HT-29 (cell line): ENCODE results near the gene MTARC2. TPM values are rescaled to one million over a fixed set of nuclear protein-coding genes. Genes with fewer than 3 reads are reported as not detected.

Source experiments
- DNase-seq: peaks from one replicate; pipeline ENCODE4 v3.0.0-alpha.2; 2015; ENCODE audit warnings: low spot score
- total RNA-seq: library from RNA; depleted of rRNA; stranded (reverse); fragments of >200 nt; shearing (Covaris generic); gene quantifications from 2 replicates; pipeline ENCODE4 v1.2.3, GENCODE V29; 2014

The MTARC2 gene
- total RNA-seq, 1 experiment from 2014 or later, result 6.6 TPM

GRCh38 chr1:220768126-220768601, 20.0 kb downstream of the MTARC2 start:
- DNase-seq, result no peak

GRCh38 chr1:220769205-220769604, 21.1 kb downstream of the MTARC2 start:
- DNase-seq, result no peak

DNA sequence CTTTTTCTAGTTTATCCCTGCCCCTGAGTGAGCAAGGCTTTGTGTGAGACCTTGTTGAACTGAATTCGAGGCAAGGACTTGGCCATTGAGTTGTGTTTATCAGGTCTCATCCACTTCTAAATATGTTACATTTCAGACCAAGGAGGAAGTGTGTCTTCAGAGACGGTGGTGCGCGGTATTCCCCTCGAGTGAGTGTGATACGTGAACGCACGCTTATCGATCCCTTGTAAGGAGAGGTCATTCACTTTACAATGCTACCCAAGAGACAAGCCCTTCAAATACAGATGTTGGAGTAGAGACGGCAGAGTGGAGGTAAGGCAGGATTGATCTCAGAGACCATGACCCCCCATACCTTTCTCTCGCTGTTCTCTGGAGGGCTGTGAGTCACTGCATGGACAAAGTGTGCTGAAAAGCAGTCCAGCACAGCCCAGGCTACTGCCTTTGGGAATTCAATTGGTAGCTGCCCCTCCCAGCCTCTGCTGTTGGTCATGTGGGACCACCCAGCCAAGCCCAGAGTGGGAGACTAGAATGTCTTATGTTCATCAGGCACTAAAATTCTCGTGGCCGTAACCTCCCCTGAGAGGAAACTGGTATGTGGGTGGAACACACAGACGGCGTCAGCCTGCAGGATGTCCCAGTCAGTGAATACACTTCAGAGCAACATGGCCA, 22.3 kb downstream of the MTARC2 start:
- DNase-seq, result no peak

- DNase-seq, result no peak
Measured at GRCh38 chr1:220772846-220773245, 24.7 kb downstream of the MTARC2 start.

GRCh38 chr1:220775240-220775853, 27.2 kb downstream of the MTARC2 start:
- peak; percentile 44 for DNase-seq

GRCh38 chr1:220776254-220776653, 28.1 kb downstream of the MTARC2 start:
- DNase-seq, result no peak

DNA sequence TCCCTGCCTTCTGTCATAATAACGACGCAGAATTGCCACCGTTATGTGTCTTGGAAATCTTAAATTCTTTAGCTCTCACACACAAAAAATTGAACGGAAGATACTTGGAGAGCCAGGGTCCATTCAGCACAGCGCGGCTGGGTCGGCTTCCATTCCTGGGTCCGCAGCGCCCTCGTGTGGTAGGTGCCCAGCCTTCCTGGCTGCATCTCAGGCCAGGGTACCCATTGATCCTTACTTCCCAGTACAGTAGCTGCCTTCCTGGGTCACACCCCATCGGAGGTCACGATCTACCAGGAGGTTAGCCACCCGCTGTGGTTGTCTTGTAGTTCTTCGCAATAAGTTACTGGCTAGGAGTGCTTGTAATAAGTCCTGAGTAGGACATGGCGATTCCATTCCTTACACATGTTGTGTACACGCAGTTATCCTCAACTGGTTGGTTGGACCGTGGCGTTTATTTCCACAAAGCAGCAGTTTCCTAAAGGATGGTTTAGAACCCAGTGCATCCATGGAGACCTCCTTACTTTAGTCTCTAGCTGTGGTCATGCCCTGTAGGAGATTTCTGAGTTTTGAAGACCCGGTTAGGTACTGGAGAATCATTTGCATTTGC, 28.7 kb downstream of the MTARC2 start:
- DNase-seq, result peak; percentile 85

DNA sequence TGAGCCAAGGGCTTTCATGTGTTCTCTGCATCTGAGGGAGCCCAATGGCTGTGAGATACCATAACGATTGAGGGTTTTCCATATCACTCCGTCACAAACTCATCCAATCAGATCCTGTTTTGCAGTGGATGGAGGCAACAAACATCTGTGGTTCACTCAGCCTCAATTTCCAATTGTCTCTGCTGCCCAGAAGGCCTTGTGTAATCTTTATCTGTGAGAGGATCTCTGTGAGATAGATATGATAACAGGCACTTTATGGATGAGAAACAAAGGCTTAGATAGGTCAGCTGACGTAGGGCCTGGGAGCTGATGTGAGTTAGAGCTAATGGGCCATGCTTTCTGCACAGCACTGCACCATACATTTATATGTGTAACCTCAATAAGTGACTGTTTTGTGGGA, 35.3 kb downstream of the MTARC2 start:
- no peak for DNase-seq

DNA sequence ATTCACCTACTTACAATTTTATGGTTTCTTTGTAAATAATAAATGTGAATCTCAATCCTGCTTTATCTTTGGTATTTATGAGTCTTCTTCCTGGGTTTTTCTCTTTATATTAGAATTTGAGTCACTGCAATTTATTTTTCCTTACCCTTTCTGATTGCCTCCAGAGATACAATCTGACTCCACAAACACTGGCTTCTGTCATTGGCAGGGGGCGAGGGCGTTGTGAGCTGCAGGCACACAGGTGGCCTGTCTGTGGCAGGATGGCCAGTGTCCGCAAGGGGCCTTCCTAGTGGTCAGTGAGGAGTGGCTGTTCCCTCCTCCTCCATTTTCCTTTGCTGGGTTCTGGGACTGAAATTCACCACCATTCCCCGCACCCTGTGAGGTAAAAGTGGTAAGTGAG, 36.6 kb downstream of the MTARC2 start:
- no peak for DNase-seq

GRCh38 chr1:220785166-220786056, 37.3 kb downstream of the MTARC2 start:
- no peak for DNase-seq

DNA sequence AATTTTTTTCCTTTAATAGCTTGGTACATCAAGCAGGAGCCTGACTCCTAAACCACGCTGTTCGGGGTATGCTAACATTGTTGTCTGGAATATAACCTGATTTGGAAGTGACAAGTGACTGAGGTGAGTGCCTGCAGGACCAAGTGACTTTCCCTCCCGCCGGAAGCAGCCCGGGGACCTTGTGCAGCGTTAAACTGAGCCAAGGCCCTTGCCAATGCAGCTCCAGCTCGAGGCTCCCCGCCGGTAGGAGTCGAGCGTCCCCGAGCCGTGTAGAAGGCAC, 37.9 kb downstream of the MTARC2 start:
- DNase-seq, result peak; percentile 4

DNA sequence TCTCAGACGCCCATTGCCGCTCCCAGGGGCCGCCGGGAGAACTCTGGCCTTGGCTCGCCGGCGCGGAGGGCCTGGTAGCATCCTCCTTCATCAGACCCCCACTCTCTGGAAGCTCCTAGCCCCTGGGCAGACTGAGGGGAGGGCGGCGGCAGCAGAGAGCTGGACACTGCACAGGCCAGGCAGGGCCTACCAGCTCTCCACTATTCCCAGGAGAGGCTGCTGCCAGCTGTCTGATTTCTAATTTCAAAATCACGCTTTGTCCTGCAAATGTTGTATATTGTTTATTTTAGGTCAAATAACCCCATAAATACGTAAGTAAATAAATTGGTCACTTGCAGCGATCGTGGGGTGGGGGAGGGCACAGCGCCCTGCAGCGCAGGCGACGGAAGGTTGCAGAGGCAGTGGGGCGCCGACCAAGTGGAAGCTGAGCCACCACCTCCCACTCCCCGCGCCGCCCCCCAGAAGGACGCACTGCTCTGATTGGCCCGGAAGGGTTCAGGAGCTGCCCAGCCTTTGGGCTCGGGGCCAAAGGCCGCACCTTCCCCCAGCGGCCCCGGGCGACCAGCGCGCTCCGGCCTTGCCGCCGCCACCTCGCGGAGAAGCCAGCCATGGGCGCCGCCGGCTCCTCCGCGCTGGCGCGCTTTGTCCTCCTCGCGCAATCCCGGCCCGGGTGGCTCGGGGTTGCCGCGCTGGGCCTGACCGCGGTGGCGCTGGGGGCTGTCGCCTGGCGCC, 38.4 kb downstream of the MTARC2 start, which contains the start of gene MTARC1:
Gene MTARC1, plus strand, starts transcription at position 577 of the 732 bp plus-strand sequence. Its CDS starts 32 bp downstream, at position 609.
- peak; percentile 66 for DNase-seq

- DNase-seq, result peak; percentile 74
Measured at GRCh38 chr1:220787069-220787619, 39.0 kb downstream of the MTARC2 start.

GRCh38 chr1:220788900-220789299, 40.8 kb downstream of the MTARC2 start:
- DNase-seq, result no peak

GRCh38 chr1:220789532-220790147, 41.5 kb downstream of the MTARC2 start:
- no peak for DNase-seq

- DNase-seq, result no peak
Measured at GRCh38 chr1:220791285-220791684, 43.2 kb downstream of the MTARC2 start.

DNA sequence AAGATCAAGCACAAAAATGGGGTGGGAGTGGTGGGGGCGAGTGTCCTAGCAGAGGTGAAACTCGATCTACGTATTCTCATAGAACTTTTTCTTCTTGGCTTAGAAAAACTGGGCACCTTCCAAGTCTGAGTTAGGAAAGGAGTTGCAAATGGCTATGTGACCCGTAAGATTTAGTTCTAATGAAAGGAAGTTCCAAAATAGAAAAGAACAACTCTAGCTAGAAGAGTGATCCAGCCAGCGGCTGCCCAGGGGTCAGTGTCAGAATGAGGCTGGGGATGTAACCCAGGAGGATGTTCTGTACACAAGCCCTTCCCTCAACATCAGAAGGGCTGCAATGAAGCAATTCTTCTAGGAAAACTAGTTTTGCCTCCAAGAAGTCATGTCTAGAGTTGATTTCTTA, 43.8 kb downstream of the MTARC2 start:
- no peak for DNase-seq

DNA sequence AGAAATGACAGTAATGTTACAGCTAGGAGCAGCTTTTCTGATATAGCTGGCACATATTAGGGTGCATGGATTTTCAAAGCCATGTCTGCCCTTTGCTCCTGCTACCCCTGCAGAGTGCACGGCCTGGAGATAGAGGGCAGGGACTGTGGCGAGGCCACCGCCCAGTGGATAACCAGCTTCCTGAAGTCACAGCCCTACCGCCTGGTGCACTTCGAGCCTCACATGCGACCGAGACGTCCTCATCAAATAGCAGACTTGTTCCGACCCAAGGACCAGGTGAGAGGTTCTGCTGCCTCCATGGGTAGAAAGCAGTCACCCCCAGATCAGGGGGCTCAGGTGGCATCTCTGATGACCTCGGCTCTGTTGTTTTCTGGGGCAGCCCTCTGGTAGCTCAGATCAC, 48.4 kb downstream of the MTARC2 start:
- no peak for DNase-seq

DNA sequence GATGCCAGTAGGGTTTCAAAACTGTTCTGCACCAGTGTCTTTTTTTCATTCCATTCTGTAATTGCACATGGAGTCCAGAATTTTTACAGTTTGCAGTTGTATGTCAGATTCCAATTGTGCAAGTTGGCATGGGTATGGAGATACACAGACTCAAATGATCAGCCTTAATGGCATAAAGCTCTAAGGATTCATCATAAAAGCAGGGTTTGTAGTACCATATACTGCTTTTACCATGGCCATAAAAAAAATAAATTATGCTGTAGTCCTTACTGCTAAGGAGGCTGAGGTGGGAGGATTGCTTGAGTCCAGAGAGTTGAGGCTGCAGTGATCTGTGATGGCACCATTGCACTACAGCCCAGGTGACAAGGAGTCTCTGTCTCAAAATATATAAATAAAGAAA, 48.9 kb downstream of the MTARC2 start:
- no peak for DNase-seq

GRCh38 chr1:220797553-220797952, 49.4 kb downstream of the MTARC2 start:
- DNase-seq, result no peak

- no peak for DNase-seq
Measured at GRCh38 chr1:220798338-220798737, 50.2 kb downstream of the MTARC2 start.
